ENCODE measurements around the gene RNF126.
"Not testable (repeated sequence)": the region's sequence is repeated elsewhere in the genome, so short reads cannot be mapped to it uniquely, and the experiment has no call there.

Gene RNF126

GRCh38 chr19:645912-646778, 16.9 kb downstream of the RNF126 start:
- no peak for DNase-seq

- DNase-seq = no peak
Observed at GRCh38 chr19:644789-645188, 18.2 kb downstream of the RNF126 start.

DNA sequence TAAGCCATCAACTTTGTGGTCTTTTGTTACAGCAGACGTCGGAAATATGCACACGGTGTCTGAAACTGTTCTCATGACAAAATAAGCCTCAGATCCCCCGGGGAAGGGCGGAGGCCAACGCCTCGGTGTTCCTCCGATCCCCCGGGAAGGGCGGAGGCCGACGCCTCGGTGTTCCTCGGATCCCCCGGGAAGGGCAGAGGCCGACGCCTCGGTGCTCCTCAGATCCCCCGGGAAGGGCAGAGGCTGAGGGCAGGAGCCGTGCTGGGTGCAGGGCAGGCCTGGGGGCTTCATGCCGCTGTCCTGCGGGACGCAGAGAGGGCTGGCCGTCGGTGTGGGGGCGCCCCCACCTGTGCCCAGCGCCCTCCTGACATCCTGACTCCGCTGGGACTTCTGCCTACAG, 18.7 kb downstream of the RNF126 start:
- no peak for DNase-seq

GRCh38 chr19:643736-644135, 19.3 kb downstream of the RNF126 start:
- DNase-seq = no peak

DNA sequence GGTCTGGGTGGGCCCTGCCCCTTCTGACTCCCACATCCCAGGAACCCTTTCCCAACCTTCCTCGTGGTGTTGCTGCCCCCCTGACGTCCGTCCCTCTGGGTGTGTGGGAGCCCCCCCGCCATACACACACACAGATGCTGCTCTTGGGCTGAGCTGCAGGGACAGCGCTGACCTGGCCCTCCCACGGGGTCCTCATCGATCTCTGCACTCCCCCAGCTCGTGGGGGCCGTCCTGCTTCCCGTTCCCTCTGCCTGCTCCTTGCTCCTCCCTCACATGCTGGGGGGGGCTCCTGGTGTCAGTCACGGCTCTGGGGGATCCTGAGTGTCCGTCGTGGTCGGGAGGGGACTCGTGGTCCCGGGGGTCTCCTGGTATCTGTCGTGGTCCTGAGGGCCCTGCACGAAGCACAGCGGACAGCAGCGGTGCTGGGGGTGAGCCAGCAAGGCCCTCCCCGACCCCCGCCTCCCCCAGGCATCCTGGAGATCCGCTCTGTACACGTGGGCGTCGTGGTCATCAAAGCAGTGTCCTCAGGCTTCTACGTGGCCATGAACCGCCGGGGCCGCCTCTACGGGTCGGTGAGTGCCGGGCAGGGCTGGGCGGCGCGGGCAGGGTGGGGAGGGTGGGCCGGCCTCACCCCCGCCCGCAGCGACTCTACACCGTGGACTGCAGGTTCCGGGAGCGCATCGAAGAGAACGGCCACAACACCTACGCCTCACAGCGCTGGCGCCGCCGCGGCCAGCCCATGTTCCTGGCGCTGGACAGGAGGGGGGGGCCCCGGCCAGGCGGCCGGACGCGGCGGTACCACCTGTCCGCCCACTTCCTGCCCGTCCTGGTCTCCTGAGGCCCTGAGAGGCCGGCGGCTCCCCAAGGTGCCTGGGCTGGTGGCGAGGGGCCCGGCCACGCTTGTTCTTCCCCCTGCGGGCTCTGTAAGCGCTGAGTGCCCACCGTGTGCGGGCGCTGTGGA, 20.0 kb downstream of the RNF126 start:
- no peak for DNase-seq

GRCh38 chr19:641702-642101, 21.3 kb downstream of the RNF126 start:
- no peak for DNase-seq

- no peak for DNase-seq
Observed at GRCh38 chr19:640606-641189, 22.3 kb downstream of the RNF126 start.

DNA sequence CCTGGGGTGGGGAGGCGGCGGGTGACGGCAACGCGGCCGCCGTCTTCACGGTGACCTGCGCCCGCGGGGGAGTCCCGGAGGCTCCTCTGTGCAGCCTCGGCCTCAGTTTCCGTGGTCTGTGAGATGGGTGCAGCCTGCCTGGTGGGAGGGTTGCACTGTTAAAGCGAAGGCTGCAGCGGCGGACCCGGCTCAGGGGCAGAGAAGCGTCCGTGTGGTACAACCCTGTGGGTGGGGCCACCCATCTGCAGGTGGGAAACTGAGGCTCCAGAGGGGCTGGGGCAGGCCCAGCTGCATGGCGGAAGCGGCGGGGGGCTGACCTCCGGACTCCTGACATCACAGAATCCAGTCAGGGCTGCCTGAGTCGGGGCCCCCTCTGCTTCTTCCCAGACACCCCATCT, 22.9 kb downstream of the RNF126 start:
- DNase-seq = no peak

DNA sequence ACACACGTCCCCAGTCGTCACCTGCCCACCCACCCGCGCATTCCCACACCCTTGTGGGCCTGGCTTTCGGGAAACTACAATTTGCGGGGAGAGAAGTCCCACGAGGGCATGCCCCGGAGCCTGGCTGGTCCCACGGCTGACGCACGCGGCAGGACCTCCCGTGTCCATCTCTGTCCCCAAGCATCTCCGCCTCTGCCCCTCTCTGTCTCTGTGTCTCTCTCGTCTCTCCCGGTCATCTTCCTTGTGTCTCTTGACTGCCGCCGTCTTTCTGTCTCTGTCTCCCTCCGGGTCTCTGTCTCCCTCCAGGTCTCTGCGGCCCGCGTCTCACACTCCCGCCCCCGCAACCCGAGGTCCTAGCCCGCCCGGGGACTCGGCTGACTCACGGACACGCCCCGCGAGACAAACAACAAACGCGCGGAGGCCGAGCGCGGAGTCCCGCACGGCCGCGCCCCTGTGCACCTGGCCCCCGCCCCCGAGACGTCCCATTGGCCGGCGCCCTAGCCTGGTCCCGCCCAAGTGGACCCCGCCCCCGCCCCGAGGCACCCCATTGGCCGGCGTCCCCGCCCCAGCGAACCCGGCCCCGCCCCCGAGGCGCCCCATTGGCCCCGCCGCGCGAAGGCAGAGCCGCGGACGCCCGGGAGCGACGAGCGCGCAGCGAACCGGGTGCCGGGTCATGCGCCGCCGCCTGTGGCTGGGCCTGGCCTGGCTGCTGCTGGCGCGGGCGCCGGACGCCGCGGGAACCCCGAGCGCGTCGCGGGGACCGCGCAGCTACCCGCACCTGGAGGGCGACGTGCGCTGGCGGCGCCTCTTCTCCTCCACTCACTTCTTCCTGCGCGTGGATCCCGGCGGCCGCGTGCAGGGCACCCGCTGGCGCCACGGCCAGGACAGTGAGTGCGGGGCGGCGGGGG, 23.5 kb downstream of the RNF126 start, which contains the start of gene FGF22:
Gene FGF22, plus strand, starts transcription at position 627 of the 908 bp plus-strand sequence. Its CDS starts 47 bp downstream, at position 674.
- peak; percentile 96 for DNase-seq

GRCh38 chr19:638906-639252, 24.1 kb downstream of the RNF126 start:
- DNase-seq = no peak

DNA sequence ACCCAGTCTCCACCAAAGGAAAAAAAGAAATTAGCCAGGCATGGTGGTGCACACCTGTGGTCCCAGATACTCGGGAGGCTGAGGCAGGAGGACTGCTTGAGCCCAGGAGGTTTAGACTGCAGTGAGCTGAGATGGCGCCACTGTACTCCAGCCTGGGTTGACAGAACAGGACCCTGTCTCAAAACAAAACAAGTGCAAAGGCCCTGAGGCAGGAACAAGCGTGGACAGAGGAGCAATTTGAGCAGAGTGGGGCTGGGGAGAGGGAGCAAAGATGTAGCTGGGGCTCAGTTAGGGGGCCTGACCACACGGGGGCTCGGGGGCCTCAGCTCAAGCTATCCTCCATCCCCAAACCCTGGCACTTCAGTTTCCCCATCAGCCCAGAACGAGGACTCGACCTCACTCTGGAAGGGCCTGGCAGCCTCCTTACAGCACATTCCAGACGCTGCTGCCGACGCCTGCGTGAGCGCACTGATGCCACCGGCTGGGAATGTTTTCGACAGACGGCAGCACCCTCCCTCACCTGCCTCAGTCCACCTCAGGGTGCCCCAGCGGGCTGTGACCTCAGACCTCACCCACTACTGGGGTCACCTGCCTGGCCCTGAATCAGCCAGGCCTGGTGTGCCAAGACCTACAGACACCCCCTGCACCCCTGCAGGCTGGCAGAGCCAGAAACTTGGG, 27.9 kb downstream of the RNF126 start:
- DNase-seq = no peak

- no peak for DNase-seq
Observed at GRCh38 chr19:633786-634639, 29.0 kb downstream of the RNF126 start.

- peak; percentile 98 for DNase-seq
Observed at GRCh38 chr19:633068-633785, 29.8 kb downstream of the RNF126 start, which contains the start of gene POLRMT. POLRMT (minus strand) TSS chr19:633537; CDS start chr19:633512, 25 bp downstream.

- DNase-seq = no peak
Observed at GRCh38 chr19:632579-633067, 30.4 kb downstream of the RNF126 start.

GRCh38 chr19:629961-630714, 32.9 kb downstream of the RNF126 start:
- DNase-seq = no peak

- DNase-seq = not testable (repeated sequence)
Observed at GRCh38 chr19:629515-629914, 33.5 kb downstream of the RNF126 start.

DNA sequence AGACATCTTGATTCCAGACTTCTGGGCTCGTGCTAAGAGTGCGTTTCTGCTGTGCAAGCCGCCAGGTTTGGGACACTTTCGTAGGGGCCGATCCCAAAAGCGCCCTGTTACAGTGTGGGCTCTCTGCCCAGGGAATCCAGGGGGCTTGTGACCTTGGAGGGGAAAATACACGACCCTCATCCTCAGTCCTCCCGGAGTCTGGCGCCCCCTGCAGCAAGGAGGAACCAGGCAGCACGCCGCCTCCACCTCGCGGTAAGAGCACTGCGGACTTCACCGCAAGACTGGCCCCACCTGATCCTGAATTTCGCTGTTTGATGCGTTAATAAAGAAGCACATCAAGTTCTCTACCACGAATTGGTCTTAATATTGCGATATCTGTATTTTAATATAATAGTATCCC, 34.8 kb downstream of the RNF126 start:
- DNase-seq = no peak

DNA sequence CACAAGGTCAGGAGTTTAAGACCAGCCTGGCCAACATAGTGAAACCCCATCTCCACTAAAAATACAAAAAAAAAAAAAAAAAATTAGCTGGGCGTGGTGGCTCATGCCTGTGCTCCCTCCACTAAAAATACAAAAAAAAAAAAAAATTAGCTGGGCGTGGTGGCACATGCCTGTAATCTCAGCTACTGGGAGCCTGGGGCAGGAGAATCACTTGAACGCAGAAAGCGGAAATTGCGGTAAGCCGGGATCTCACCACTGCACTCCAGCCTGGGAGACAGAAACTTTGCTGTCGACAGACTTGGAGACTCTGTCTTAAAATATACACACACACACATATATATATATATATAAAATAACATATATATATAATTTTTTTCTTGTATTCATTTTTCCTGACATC, 36.4 kb downstream of the RNF126 start:
- not testable (repeated sequence) for DNase-seq

DNA sequence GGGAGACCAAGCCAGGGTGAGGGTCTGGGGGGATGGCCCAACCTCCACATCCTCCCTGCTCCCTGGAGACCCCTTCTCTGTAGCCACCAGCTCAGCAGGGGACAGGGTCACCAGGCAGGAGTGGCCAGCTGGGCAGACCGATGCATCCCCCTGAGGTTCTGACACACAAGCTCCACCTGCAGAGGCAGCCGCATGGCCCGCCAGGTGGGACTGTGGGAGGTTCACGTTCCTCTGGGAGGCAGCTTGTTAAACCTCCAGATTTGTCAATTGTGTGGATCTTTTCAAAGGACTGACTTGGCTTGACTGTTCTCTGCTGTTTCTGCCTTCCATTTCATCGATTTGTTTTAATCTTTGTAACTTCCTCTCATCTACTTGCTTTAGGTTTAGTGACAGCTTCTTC, 37.8 kb downstream of the RNF126 start:
- DNase-seq = no peak
